Activated CD4-positive, alpha-beta T cell treated with anti-CD3 and anti-CD28 coated beads, Interleukin-2, amount 50 U/mL, for 48 hours (primary cell): ENCODE measurements around the gene ZDHHC6.
A peak's percentile ranks its signal among the peaks of the same experiment; 100 is the strongest.
"Not testable (repeated sequence)": the region's sequence is repeated elsewhere in the genome, so short reads cannot be mapped to it uniquely, and the experiment has no call there.

ENCODE experiments used
- DNase-seq, 2 experiments: peaks; one replicate each; pipeline ENCODE4 v3.0.0-alpha.2; 2020

ZDHHC6 gene

GRCh38 chr10:112442063-112442462 is 4.7 kb downstream of the ZDHHC6 start:
- no peak for DNase-seq

GRCh38 chr10:112441520-112441919 is 5.2 kb downstream of the ZDHHC6 start:
- no peak for DNase-seq

- DNase-seq, result no peak
Observed at GRCh38 chr10:112438356-112438755, 8.4 kb downstream of the ZDHHC6 start.

GRCh38 chr10:112434988-112435619 is 11.6 kb downstream of the ZDHHC6 start:
- DNase-seq, result no peak

GRCh38 chr10:112433136-112433535 is 13.6 kb downstream of the ZDHHC6 start:
- no peak for DNase-seq

- no peak for DNase-seq
Observed at GRCh38 chr10:112429654-112430230, 17.0 kb downstream of the ZDHHC6 start.

GRCh38 chr10:112429147-112429546 is 17.6 kb downstream of the ZDHHC6 start:
- no peak for DNase-seq

GRCh38 chr10:112426111-112426510 is 20.6 kb downstream of the ZDHHC6 start:
- no peak for DNase-seq

GRCh38 chr10:112424651-112425050 is 22.1 kb downstream of the ZDHHC6 start:
- no peak for DNase-seq

GRCh38 chr10:112421731-112422130 is 25.0 kb downstream of the ZDHHC6 start:
- DNase-seq, result no peak

GRCh38 chr10:112412696-112413095 is 34.0 kb downstream of the ZDHHC6 start:
- no peak for DNase-seq

- no peak for DNase-seq
Observed at GRCh38 chr10:112409755-112410154, 37.0 kb downstream of the ZDHHC6 start.

GRCh38 chr10:112409299-112409698 is 37.4 kb downstream of the ZDHHC6 start:
- DNase-seq, result no peak

GRCh38 chr10:112407696-112408095 is 39.0 kb downstream of the ZDHHC6 start:
- no peak for DNase-seq

GRCh38 chr10:112406806-112407205 is 39.9 kb downstream of the ZDHHC6 start:
- not testable (repeated sequence) for DNase-seq

GRCh38 chr10:112404617-112405016 is 42.1 kb downstream of the ZDHHC6 start:
- DNase-seq, result no peak

GRCh38 chr10:112402917-112403316 is 43.8 kb downstream of the ZDHHC6 start:
- no peak for DNase-seq

GRCh38 chr10:112397592-112397991 is 49.1 kb downstream of the ZDHHC6 start:
- no peak for DNase-seq

- DNase-seq, result no peak
Observed at GRCh38 chr10:112395809-112396530, 50.7 kb downstream of the ZDHHC6 start.

GRCh38 chr10:112394475-112394875 is 52.2 kb downstream of the ZDHHC6 start:
- DNase-seq, result no peak

GRCh38 chr10:112393827-112394226 is 52.9 kb downstream of the ZDHHC6 start:
- no peak for DNase-seq

GRCh38 chr10:112393341-112393740 is 53.4 kb downstream of the ZDHHC6 start:
- no peak for DNase-seq

GRCh38 chr10:112390125-112390703 is 56.5 kb downstream of the ZDHHC6 start:
- no peak for DNase-seq

GRCh38 chr10:112389271-112389822 is 57.4 kb downstream of the ZDHHC6 start:
- DNase-seq, result peak; percentile 57 to 65
